ENCODE measurements around the gene AURKAIP1. TPM values are rescaled to one million over a fixed set of nuclear protein-coding genes. Genes with fewer than 3 reads are reported as not detected.

AURKAIP1 gene
- polyA plus RNA-seq, 1 of the 3 experiments (the other 2 are of a cell fraction), result 214 TPM

DNA sequence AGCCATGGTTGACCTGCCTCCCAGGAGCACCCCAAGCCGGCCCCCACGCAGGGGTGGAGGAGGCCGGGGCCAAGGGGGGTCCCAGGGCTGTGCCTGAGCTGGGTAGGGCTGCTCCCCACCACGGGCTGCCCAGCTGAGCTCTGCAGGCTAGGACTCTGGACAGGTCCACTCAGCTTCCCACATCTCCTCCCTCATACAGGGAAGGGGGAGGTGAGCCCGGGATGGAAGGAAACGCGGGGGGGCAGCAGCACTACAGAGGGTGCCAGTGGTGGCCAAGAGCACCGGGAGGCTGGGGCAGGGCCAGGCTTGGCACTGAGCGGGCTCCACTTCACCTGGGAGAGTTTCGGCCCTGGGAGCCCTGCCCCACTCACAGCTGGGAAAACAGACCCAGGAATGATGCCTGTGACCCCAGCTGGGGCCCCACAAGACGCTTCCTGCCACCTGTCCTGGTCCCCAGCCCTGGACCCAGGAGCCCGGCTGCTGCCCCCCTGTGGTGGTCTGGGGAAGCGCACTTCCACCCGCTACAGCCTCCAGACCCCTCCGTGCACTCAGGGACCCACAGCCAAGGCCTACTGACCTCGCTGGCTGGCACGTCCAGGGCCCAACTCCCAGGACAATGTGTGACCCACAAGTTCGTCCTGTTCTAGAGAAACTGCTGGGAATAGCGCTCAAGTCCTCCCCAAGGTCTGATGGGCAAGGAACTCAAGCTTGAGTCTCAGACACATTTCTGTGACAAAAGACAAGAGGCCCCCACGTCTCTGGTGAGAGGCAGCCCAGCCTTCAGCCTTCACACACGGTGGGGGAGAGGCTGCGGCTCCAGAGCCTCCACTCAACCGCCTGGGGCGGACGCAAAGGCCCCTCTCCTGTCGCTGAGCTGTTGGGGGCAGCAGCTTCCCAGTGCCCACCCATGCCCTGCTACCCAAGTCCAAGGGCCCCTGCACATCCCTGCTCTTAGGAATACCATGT, 3.0 kb downstream of the AURKAIP1 start:
- Histone ChIP-seq H3K79me2 (ENCODE audit: insufficient read depth) (peaks cover 36% of the 10 kb centered on the region), H3K27ac (ENCODE audit: low read depth in 2 of 2, low read length in 1 of 2) (peak overlapping the region in 1 of 2 experiments; percentile 8; a peak in 1 of 4 replicates), H3K9me3 (no peaks in the 10 kb centered on the region), H2AFZ (ENCODE audit: low read depth) (no peak overlapping the region), H4K20me1 (ENCODE audit: insufficient read depth) (no peaks in the 10 kb centered on the region), H3K27me3 (ENCODE audit: insufficient read depth) (no peaks in the 10 kb centered on the region), H3K4me3 (ENCODE audit: low read depth in 2 of 2, low read length in 1 of 2) (no peak overlapping the region; a peak in 1 of 4 replicates), H3K4me2 (no peak overlapping the region), H3K4me1 (ENCODE audit: control insufficient read depth in 1 of 2, insufficient read depth in 2 of 2, low read depth in 1 of 2, low read length in 1 of 2) (peaks cover 0 to 29% of the 10 kb centered on the region in 2 experiments; a peak in 1 of 4 replicates), H3F3A (replicated peaks; ENCODE audit: insufficient read depth) (peaks cover 14% of the 10 kb centered on the region), H3K36me3 (replicated peaks in 1 of 2; ENCODE audit: control insufficient read depth in 1 of 2, insufficient read depth in 2 of 2, low read length in 1 of 2) (peaks cover 0 to 8% of the 10 kb centered on the region in 2 experiments), H3K9ac (no peak overlapping the region), H3K9me2 (no peaks in the 10 kb centered on the region)
- 40% methylated on average over 2 of the region's 26 CpGs for WGBS (ENCODE audit: low lambda C conversion rate)
- peak; percentile 93 for DNase-seq
- CTCF ChIA-PET, result interaction anchor here (0.6 to 5.9 kb wide), 26 partner anchors 9 to 339 kb away, joined by 3 to 48 read pairs (median 4); partner anchors contain the start of genes DVL1, MXRA8 and UBE2J2
- POLR2A ChIA-PET, result interaction anchor here (0.6 to 1.1 kb wide), 3 partner anchors 17 to 27 kb away, joined by 3 to 5 read pairs (median 4); partner anchors contain the start of gene CCNL2
- TF ChIP-seq JUND (IDR thresholded peaks at IDR 0.05), result no peak
- TF ChIP-seq RAD21 (IDR thresholded peaks at IDR 0.05; ENCODE audit: low read length), result peak; percentile 72
- TF ChIP-seq, protein P1, sequence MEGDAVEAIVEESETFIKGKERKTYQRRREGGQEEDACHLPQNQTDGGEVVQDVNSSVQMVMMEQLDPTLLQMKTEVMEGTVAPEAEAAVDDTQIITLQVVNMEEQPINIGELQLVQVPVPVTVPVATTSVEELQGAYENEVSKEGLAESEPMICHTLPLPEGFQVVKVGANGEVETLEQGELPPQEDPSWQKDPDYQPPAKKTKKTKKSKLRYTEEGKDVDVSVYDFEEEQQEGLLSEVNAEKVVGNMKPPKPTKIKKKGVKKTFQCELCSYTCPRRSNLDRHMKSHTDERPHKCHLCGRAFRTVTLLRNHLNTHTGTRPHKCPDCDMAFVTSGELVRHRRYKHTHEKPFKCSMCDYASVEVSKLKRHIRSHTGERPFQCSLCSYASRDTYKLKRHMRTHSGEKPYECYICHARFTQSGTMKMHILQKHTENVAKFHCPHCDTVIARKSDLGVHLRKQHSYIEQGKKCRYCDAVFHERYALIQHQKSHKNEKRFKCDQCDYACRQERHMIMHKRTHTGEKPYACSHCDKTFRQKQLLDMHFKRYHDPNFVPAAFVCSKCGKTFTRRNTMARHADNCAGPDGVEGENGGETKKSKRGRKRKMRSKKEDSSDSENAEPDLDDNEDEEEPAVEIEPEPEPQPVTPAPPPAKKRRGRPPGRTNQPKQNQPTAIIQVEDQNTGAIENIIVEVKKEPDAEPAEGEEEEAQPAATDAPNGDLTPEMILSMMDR (IDR thresholded peaks at IDR 0.05), result peak; percentile 83
- peak; percentile 81 for TF ChIP-seq SMC3 (IDR thresholded peaks at IDR 0.05; ENCODE audit: low read depth, low read length)
- no peak for TF ChIP-seq MEF2A (IDR thresholded peaks at IDR 0.05; ENCODE audit: borderline replicate concordance, low read depth)

DNA sequence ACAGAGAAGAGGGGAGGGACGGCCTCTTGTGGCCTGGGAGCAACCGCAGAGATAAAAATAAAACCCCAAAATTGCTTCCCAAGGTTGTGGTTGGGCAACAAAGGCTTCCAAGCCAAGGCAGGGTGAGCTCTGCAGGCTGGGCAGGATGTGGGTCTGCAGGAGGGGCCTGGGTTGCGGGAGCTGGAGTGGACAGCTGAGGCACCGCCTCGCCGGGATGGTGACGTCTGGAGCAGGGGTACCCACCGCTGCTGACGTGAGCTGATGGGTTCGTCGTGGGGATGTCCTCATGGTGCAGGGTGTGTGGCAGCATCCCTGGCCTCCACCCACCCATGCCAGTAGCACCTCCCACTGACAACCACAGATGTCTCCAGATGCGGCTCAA, 3.7 kb downstream of the AURKAIP1 start:
- POLR2A ChIA-PET, result interaction anchor here (0.6 to 1.3 kb wide), 5 partner anchors 12 to 28 kb away, joined by 3 to 5 read pairs (median 3); partner anchors contain the start of gene CCNL2
- 92% methylated on average over 5 of the region's 12 CpGs for WGBS (ENCODE audit: low lambda C conversion rate)
- H4K20me1 ChIP-seq (ENCODE audit: insufficient read depth), result no peaks in the 10 kb centered on the region
- no peak overlapping the region for H3K27ac ChIP-seq (ENCODE audit: low read depth in 2 of 2, low read length in 1 of 2)
- TF ChIP-seq, protein P2, sequence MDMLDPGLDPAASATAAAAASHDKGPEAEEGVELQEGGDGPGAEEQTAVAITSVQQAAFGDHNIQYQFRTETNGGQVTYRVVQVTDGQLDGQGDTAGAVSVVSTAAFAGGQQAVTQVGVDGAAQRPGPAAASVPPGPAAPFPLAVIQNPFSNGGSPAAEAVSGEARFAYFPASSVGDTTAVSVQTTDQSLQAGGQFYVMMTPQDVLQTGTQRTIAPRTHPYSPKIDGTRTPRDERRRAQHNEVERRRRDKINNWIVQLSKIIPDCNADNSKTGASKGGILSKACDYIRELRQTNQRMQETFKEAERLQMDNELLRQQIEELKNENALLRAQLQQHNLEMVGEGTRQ (IDR thresholded peaks at IDR 0.05; ENCODE audit: borderline replicate concordance, low read depth, low read length), result no peak
- TF ChIP-seq YY1 (IDR thresholded peaks at IDR 0.05; ENCODE audit: low read depth) (no peak), RAD21 (IDR thresholded peaks at IDR 0.05; ENCODE audit: low read length) (no peak)
- TF ChIP-seq, protein P3, sequence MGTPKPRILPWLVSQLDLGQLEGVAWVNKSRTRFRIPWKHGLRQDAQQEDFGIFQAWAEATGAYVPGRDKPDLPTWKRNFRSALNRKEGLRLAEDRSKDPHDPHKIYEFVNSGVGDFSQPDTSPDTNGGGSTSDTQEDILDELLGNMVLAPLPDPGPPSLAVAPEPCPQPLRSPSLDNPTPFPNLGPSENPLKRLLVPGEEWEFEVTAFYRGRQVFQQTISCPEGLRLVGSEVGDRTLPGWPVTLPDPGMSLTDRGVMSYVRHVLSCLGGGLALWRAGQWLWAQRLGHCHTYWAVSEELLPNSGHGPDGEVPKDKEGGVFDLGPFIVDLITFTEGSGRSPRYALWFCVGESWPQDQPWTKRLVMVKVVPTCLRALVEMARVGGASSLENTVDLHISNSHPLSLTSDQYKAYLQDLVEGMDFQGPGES (IDR thresholded peaks at IDR 0.05; ENCODE audit: low read depth, low read length), result no peak
- TF ChIP-seq, protein P4, sequence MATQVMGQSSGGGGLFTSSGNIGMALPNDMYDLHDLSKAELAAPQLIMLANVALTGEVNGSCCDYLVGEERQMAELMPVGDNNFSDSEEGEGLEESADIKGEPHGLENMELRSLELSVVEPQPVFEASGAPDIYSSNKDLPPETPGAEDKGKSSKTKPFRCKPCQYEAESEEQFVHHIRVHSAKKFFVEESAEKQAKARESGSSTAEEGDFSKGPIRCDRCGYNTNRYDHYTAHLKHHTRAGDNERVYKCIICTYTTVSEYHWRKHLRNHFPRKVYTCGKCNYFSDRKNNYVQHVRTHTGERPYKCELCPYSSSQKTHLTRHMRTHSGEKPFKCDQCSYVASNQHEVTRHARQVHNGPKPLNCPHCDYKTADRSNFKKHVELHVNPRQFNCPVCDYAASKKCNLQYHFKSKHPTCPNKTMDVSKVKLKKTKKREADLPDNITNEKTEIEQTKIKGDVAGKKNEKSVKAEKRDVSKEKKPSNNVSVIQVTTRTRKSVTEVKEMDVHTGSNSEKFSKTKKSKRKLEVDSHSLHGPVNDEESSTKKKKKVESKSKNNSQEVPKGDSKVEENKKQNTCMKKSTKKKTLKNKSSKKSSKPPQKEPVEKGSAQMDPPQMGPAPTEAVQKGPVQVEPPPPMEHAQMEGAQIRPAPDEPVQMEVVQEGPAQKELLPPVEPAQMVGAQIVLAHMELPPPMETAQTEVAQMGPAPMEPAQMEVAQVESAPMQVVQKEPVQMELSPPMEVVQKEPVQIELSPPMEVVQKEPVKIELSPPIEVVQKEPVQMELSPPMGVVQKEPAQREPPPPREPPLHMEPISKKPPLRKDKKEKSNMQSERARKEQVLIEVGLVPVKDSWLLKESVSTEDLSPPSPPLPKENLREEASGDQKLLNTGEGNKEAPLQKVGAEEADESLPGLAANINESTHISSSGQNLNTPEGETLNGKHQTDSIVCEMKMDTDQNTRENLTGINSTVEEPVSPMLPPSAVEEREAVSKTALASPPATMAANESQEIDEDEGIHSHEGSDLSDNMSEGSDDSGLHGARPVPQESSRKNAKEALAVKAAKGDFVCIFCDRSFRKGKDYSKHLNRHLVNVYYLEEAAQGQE (IDR thresholded peaks at IDR 0.05; ENCODE audit: low read depth, low read length), result no peak
- H3F3A ChIP-seq (replicated peaks; ENCODE audit: insufficient read depth), result peaks cover 8% of the 10 kb centered on the region
- no peak overlapping the region for H2AFZ ChIP-seq (ENCODE audit: low read depth)
- DNase-seq, result no peak
- H3K79me2 ChIP-seq (ENCODE audit: insufficient read depth), result peaks cover 34% of the 10 kb centered on the region
- no peaks in the 10 kb centered on the region for H3K9me3 ChIP-seq
- no peak overlapping the region for H3K9ac ChIP-seq
- CTCF ChIA-PET, result interaction anchor here (0.8 to 5.9 kb wide), 22 partner anchors 8 to 339 kb away, joined by 3 to 48 read pairs (median 4); partner anchors contain the start of genes CCNL2, DVL1, MXRA8 and UBE2J2
- no peaks in the 10 kb centered on the region for H3K9me2 ChIP-seq
- H3K4me2 ChIP-seq, result no peak overlapping the region
- peaks cover 0 to 8% of the 10 kb centered on the region in 2 experiments for H3K36me3 ChIP-seq (replicated peaks in 1 of 2; ENCODE audit: control insufficient read depth in 1 of 2, insufficient read depth in 2 of 2, low read length in 1 of 2)
- H3K4me3 ChIP-seq (ENCODE audit: low read depth in 2 of 2, low read length in 1 of 2), result no peak overlapping the region
- H3K27me3 ChIP-seq (ENCODE audit: insufficient read depth), result no peaks in the 10 kb centered on the region
- H3K4me1 ChIP-seq (ENCODE audit: control insufficient read depth in 1 of 2, insufficient read depth in 2 of 2, low read depth in 1 of 2, low read length in 1 of 2), result peaks cover 0 to 28% of the 10 kb centered on the region in 2 experiments; a peak in 1 of 4 replicates
